NT2/D1 (cell line): ENCODE measurements around the gene CRYBB3.

Experiments used
- YY1 ChIP-seq: IDR thresholded peaks from 2 replicates; pipeline ENCODE4 v1.6.1; 2011; ENCODE audit not compliant: insufficient read length, insufficient read depth
- ZNF274 ChIP-seq: IDR thresholded peaks from 2 replicates; pipeline ENCODE4 v1.6.1; 2011; ENCODE audit warnings: mild to moderate bottlenecking, low read depth, low read length

GRCh38 chr22:25177226-25177625 lies 22.4 kb upstream of the CRYBB3 start:
- TF ChIP-seq YY1 = no peak
- no peak for TF ChIP-seq ZNF274
